Left ventricle myocardium superior (tissue), 1 donor: ENCODE data around the gene PNPLA5. TPM values are rescaled to one million over a fixed set of nuclear protein-coding genes. Genes with fewer than 3 reads are reported as not detected.
"Not testable (repeated sequence)": the region's sequence is repeated elsewhere in the genome, so short reads cannot be mapped to it uniquely, and the experiment has no call there.

ENCODE experiments used
- ATAC-seq: fragments of 200-7000 bp; cut with Tn5 transposase; one replicate; pipeline ENCODE4 v1.9.1; 2020; ENCODE audit warnings: mild to moderate bottlenecking, moderate library complexity
- DNase-seq: peaks from one replicate; pipeline ENCODE4 v3.0.0-alpha.2; 2020
- intact Hi-C: fragments of 100-400 bp; cut with micrococcal nuclease; formaldehyde crosslinking; loops from one replicate; pipeline ENCODE4 v1.11.0; 2022
- total RNA-seq: library from RNA; stranded (reverse); fragmentation: NEBNext Ultra II Directional; extraction: Animal tissue kit (Norgen Biotek cat#: 25700); gene quantifications from one replicate; pipeline ENCODE4 v1.2.1, GENCODE V29; 2021
- donor health status: DM: no; HTN: yes; CAD: no; lungs with severe emphysema.

The PNPLA5 gene
- total RNA-seq, 1 donor from 2014 or later: not detected

DNA sequence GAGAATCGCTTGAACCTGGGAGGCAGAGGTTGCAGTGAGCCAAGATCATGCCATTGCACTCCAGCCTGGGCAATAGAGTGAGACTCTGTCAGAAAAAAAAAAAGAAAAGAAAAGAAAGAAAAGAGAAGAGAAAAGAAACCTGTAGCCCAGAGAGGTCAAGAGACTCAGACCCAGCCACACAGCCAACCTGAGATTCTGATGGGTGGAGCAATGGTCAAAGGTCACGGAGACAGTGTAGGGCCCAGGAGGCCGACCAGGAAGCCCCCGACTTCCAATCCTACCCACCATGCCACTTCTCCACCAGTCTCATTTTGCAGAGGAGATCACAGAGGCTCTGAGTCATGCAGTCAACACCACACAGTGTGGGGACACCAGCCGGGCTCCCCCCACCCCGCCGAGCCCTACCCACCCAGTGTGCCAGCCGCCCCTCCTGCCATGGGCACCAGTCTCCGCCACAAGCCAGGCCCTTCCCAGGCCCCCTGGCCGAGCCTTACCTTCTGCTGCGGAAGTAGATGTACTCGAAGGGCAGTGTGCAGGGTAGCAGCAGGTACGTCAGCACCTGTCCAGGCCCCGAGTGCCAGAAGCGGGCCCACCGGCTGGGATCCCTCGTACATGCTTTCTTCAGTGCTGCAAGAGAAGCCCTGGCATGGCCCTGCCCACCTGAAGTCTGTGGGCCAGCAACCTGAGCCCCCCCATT lies 7.9 kb downstream of the PNPLA5 start:
- DNase-seq (no peak), ATAC-seq (no peak)
- intact Hi-C loops: no loop called here

DNA sequence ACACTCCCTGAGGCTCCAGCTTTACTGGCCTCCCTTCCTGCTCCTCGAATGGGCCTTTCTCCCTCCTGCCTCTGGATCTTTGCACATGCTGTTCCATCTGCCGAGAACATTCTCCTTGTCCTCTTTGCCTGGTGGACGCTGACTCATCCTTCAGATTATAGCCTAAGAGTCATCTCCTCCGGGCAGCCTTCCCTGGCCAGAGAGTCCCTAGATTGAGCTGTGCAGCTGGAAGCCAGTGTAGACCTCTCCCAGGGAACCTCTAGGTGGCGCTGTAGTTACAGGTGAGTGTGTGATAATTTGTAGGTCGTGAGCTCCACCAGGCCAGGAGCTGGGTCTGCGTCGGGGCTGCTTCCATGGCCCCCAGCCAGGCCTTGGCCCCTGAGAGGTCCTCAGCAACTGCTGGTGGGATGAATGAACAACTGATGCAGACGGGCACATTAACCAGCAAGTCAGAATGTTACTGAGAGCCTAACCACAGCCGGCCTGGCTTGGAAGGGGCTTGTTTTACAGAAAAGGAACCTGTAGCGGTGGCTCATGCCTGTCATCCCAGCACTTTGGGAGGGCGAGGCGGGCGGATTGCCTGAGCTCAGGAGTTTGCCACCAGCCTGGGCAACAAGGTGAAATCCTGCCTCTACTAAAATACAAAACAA lies 8.7 kb downstream of the PNPLA5 start:
- ATAC-seq: no peak
- no peak for DNase-seq
- intact Hi-C loops: no loop called here

DNA sequence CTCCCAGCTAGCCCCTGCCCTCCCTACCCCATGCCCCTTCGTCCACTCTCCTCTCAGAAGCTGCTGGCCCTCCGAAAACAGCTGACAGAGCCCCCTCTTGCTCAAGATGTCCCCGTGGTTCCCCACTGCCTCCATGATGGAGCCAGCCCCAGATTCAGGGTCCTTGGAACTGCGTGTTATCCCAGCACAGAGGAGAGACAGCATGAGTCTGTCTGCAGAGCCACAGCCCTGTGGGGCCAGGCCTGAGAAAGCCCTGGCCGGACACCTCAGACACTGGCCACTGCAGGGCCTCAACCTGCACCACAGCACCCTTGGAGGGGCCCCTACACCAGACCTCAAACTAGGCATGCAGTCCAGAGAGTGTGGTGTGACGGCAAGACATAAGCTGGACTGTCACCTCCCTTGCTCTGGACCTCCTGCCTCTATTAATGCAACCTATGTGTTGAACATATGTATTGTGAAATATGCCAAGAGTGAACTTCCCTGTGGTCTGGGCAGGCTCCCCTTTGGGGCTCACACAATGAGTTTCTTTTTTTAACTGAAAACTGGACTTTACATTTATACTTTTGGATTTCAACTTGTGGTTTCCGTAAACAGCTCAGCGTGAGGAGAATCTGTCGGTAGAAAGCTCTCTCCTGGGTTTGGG lies 9.6 kb downstream of the PNPLA5 start:
- intact Hi-C loops: no loop called here
- ATAC-seq (no peak), DNase-seq (no peak)

DNA sequence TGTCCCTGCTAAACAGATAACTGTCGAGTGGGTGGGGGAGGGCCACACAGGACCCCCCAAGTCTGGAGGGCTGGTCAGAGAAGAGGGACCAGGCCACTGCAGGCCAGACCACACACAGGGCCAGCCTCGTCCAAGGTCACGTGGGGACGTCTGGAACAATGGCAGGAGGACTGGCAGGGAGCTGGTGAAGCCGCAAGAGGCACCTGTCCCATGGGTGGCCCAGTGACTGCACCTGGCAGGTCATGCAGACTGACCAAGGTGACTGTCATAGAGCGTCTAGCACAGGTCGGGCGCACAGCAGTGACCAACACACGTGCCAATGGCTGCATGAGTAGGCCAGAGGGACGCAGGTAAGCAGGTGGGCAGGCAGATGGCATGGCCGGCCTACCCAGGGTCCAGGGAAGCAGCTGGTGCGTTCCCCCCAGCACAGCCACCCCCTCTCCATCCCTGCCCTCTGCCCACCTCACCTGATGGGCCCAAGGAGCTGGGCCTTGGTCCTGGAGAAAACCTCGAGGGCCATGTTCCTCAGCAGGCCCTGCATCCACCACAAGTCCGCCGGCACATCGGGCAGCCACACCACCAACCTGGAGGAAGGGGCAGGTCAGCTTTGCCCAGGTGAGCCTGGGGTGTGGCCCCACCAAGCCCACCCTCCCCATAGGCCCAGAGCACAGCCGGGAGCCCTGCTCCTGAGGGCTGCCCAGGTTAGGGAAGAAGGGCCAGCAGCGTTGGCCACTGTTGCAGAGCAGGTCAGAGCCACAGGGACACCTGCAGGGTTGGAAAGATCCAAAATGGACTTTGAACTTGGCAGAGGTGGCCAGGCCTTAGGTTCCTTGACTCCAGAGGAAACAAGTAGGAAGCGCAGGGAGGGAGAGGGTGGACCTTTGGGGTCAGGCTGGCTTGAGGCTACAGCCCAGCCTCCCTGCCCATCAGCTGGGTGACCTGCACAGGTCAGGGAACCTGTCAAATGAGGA lies 10.4 kb downstream of the PNPLA5 start:
- intact Hi-C loops: no loop called here
- DNase-seq: peak; percentile 11
- ATAC-seq: no peak

DNA sequence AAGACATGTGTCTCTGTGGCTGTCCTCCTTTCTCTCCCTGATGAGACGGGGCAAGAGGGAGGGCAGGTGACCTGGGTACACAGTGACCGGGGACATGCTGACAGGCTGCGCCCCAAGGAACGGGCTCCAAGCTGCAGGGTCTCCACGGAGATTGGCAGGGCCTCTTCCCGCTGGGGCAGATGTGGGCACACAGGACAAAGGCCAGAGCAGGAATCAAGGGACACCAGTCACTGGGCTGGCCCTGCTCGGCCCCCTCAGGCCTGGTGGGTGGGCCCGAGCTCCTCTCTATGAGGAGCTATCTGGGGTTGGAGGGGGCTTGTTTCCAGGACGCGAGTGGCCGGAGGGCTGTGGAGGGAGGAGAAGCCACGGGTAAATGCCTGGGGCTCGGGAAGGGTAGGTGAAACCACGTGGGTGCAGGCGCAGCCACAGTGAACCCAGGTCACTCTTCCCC lies 11.2 kb downstream of the PNPLA5 start:
- no peak for DNase-seq
- no peak for ATAC-seq
- intact Hi-C loops: no loop called here

DNA sequence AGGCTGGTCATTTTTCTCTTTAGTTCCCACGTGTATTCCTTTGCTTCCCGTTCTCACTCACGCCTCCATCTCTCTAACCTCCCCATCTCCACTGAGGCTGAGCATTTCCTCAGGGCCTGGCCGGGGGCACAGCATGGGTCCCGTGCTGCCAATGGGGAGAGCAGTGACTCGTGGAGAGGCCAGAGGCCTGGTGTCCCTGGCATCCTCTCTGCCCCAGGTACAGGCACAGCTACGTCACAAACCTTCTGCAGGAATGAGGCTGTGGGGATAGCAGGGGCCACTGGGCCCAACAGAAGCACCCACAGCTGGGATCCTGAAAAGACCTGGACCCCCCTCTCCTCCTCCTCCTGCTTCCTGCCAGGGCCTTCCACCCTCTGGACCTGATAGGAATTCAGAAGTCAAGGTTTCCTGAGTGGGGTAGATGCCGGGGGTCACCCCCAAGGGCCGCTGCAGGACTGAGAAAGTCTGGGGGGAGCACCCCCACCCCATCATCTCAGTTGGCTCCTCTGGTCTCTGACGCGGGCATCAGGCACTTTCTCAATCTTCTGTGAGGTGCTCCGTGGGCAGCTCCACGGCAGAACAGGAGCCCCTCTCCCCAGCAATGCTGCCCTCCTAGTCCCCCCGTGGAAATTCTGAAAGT lies 11.8 kb downstream of the PNPLA5 start:
- no peak for DNase-seq
- intact Hi-C loops: no loop called here
- no peak for ATAC-seq

DNA sequence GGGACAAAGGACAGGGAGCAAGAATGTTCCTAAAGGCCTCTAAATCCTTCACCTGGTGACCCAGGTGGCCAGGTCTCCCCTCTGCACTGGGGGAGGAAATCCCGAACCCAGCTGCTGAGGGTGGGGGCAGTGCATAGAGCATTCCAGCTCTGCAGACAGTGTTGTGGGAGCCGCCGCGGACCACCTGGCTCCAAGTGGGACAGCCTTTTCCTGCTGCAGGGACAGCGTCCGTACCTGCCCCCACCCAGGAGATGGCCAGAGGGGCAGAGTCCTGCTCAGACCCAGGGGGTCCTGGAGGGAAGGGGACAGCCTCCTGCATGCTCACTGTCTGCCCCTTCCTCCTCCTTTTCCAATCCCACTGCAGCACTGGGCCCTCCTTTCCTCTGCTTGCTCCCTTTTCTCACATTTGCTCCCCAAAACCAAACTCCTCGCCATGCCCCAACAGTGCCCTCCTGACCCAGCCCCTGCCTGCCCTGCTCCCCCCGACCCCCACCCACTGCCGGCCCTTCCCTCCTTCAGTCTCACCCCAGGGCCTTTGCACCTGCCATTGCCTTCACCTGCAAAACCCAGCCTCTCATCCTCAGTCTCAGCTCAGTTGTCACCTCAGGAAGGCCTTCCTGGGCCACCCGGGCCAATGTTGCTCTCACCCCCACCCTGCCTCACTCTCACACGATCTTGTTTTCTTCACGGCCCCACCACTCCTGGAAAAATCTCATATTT lies 12.8 kb downstream of the PNPLA5 start:
- intact Hi-C loops: no loop called here
- peak; percentile 9 for DNase-seq
- no peak for ATAC-seq

DNA sequence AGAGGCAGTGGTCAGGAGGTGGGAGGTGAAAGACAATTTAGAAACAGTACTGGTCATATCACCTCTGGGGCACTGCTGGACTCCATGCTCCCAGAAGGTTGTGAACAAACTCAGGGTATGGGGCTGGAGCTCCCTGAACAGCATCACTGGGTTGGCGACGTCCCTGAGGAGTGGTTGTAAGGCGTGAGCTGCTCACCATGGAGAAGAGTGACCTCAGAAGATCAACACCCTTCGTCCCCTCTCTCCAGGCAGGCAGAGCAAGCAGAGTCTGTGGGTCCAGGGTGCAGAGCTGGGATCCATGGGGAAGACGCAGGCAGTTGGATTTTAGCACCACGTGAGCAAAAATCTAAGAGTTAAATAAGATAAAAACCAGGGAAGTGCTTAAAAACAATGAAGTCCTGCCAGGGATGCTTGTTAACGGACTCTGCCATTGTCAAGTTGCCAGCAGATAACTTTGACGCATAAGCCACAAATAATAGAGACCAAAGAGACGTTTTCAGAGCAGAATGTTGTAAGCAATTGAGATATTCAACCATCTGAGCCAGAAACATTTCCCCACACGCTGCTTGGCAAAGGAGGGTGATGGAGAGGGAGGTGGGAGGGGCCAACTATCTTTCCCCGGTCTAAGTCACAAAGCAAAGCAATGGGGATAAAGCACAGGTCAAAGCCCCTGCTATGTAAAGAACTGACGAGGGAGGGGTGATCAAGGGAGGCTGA lies 13.6 kb downstream of the PNPLA5 start:
- ATAC-seq: no peak

DNA sequence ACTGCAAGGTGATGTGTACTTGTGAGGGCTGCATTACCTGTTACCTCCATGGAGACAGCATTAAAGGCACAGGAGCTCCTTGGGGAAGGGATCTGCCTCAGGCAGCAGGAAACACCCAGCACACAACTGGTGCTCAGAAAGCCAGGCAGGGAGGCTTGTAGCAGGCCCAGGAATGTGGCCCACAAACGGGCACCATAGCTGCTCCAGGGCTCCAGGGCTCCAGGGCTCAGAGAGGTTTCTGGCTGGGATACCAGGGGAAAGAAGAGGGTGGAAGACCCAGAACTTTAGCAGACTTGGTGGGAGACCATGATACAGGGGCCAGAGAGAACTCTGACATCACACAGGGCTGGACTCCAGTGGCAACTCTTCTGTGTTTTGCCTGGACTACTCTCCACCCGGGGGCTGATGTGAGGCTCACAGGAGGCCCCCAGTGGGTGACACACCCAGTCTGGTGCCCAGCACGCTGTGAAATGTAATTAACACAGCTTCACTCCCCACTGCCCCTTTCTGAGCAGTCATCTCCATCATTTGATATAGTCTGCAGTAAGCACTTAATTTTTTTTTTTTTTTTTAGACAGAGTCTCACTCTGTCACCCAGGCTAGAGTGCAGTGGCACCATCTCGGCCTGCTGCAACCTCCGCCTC lies 14.8 kb downstream of the PNPLA5 start:
- ATAC-seq (no peak), DNase-seq (no peak)
- intact Hi-C loops: no loop called here

More for the DNA sequence above, 13.6 kb downstream of the PNPLA5 start:
- no peak for DNase-seq
- intact Hi-C loops: no loop called here

DNA sequence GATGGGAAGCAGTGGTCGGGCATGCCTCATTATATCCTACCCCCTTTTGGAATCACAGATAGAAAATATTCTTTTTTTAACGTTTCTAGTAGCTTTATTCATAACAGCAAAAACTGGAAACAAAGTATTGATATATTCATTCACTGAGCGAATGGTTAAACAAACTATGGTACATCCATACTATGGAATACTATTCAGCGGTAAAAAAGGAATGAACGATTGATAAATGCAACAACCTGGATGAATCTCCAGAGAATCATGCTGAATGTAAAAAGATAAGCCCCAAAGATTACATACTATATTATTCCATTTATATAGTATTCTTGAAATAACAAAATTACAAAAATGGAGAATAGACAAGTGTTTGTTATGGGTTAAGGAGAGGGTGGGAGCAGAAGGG lies 22.0 kb downstream of the PNPLA5 start:
- intact Hi-C loops: no loop called here
- DNase-seq (no peak), ATAC-seq (no peak)

DNA sequence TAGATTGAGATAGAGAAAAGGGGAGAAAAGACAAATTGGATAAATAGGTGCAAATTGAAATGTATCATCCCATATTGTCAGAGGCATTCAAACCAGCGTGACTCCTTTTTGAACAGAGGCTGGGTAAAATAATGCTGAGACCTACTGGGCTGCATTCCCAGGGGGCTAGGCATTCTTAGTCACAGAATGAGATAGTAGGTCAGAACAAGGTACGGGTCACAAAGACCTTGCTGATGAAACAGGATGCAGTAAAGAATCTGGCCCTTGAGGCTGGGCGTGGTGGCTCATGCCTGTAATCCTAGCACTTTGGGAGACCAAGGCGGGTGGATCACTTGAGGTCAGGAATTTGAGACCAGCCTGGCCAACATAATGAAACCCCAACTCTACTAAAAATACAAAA lies 22.8 kb downstream of the PNPLA5 start:
- ATAC-seq, intact Hi-C loops: not testable (repeated sequence)
- DNase-seq: peak; percentile 5

DNA sequence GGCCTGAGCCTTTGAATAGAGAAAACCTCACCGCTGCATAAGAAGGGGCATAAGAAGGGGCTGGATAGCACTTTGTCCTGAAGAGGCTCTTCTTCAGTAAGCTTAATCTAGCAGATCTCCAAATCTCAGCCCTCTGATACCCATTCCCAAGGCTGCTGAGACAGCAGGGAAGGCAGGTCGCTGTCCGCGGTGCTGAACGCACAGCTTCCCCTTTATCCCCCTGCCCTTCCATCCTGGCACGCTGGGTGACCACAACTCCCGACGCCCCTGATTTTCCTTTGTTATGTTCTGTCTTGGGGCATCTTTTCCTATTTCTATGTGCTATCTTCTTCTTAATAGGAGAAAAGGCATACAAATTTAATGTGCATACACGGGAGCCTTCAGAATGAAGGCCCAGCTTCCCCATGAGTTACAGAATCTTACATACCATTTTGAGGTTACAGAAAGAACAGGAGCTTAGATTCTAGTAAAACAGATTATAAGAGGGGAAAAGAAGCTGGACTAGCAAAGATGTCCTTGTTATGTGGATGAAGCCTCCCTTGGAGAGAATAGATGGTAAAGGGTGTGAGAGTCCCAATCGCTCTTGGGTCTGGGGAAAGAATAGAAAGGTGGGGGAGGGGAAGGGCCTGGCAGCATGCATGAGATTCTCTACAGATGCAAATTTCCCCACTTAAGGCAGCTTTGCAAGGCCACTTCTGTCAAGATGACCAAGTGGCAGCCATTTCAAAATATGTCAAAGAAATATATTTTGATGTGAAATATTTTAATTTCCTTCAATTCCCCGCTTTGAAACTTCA lies 23.8 kb downstream of the PNPLA5 start:
- peak; percentile 80 for DNase-seq
- intact Hi-C loops: no loop called here
- ATAC-seq: peak; percentile 65

DNA sequence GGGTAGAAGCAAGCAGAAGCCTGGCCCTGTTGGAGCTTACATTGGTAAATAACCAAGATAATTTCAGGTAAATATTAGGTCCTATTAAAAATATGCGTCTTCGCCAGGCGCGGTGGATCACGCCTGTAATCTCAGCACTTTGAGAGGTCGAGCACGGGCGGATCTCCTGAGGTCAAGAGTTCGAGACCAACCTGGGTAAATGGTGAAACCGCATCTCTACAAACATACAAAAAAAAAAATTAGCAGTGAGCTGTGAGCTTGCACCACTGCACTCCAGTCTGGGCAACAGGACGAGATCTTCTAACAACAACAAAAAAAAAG lies 29.0 kb downstream of the PNPLA5 start:
- no peak for DNase-seq
- intact Hi-C loops: no loop called here
- no peak for ATAC-seq

DNA sequence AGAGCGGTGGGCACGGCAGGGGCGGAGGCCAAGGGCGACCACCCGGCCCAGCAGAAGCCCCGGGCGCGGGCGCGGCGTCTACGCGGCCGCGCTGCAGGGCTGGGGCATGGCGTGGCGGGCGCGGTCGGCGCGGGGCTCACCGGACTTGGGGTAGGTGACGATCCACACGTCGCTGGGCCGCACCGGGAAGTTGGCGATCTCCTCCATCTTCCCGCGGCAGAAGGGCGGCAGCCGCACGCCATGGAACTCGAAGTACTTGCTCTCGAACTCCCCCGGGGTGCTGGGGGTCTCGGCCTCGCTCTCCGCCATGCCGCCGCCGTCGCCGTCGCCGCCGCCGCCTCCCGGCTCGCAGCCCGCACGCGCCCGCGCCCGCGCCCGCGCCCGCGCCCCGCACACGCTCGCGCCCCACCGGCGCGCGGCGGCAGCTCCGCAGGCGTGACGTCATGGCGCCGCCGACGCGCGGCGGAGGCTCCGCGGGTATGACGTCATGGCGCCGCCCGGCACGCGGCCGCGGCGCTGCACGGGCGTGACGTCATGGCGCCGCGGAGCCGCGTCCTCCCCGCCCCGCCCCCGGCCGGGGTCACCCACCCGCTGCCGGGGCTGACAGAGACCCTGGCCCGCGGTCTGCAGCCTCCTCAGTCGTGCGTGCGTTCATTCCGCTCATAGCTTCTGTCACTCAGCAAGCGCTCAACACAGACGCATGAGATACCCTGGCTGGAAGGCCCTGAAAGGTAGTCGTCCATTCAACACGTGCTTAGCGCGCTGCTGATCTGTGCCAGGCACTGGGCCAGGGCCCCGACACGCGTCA lies 29.5 kb downstream of the PNPLA5 start, which contains the start of gene SULT4A1:
Gene SULT4A1, minus strand, starts transcription at position 440 of the 808 bp plus-strand sequence. Its CDS starts 131 bp downstream, at position 309.
- intact Hi-C loops: no loop called here
- DNase-seq: peak; percentile 32

DNA sequence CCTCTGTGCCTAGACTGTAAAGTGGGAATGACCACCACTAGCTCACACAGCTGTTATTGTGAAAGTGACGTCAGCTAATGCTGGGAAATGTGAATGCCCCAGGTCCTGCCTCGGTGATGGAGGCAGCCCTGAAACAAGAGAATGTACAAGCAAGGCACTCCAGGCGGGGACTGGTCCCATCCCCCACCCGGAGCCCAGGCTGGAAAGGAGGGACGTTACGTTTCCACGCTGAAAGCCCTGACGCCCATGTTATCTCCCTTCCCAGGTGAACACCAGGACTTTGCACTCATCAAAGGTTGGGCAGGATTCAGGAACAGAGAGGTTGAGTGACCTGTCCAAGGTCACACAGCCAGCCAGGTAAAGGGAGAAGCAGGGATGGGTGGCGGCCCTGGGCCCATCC lies 30.3 kb downstream of the PNPLA5 start:
- ATAC-seq (no peak), DNase-seq (peak; percentile 12)
- intact Hi-C loops: no loop called here

More for the DNA sequence above, 29.5 kb downstream of the PNPLA5 start, which contains the start of gene SULT4A1:
- ATAC-seq: no peak

DNA sequence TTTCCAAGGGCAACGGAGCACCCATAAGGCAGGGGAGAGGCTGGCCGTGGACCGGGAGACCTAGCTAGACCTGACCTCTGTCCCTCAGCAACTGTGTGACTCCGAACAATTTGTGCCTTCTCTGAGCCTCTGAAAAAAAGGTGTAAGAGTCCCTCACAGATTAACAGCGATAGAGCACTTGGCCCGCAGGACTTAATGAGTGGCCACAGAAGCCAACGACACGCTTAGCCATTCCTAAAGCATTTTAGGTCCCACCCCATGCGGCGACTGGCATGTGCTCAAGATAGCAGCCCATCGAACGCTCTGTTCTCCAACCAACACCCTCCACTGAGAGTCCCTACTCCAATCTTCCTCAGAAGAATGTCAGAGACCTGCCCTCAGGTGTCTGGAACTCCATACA lies 31.0 kb downstream of the PNPLA5 start:
- peak; percentile 13 for DNase-seq
- no peak for ATAC-seq
- intact Hi-C loops: no loop called here
